Epithelial cell of esophagus (primary cell): Measurements from ENCODE around the gene MCRIP2.

Source experiments
- DNase-seq: peaks from one replicate; pipeline ENCODE4 v3.0.0; 2010; ENCODE audit warnings: low read depth
- H3K4me3 ChIP-seq: 2 replicates; pipeline ENCODE4 v1.5.1; 2011; ENCODE audit warnings: mild to moderate bottlenecking, low read length, control low read depth
- TF ChIP-seq, protein P1 (sequence below): IDR thresholded peaks from 2 replicates; pipeline ENCODE4 v1.5.1; 2011; ENCODE audit warnings: low read depth, mild to moderate bottlenecking, low read length, control low read depth, inconsistent platforms; ENCODE audit not compliant: insufficient read depth; ENCODE audit errors: missing control alignments

The MCRIP2 gene

GRCh38 chr16:671353-672131 is 29.9 kb downstream of the MCRIP2 start:
- DNase-seq: no peak
- TF ChIP-seq, protein P1, sequence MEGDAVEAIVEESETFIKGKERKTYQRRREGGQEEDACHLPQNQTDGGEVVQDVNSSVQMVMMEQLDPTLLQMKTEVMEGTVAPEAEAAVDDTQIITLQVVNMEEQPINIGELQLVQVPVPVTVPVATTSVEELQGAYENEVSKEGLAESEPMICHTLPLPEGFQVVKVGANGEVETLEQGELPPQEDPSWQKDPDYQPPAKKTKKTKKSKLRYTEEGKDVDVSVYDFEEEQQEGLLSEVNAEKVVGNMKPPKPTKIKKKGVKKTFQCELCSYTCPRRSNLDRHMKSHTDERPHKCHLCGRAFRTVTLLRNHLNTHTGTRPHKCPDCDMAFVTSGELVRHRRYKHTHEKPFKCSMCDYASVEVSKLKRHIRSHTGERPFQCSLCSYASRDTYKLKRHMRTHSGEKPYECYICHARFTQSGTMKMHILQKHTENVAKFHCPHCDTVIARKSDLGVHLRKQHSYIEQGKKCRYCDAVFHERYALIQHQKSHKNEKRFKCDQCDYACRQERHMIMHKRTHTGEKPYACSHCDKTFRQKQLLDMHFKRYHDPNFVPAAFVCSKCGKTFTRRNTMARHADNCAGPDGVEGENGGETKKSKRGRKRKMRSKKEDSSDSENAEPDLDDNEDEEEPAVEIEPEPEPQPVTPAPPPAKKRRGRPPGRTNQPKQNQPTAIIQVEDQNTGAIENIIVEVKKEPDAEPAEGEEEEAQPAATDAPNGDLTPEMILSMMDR: no peak
- no peak overlapping the region for H3K4me3 ChIP-seq

DNA sequence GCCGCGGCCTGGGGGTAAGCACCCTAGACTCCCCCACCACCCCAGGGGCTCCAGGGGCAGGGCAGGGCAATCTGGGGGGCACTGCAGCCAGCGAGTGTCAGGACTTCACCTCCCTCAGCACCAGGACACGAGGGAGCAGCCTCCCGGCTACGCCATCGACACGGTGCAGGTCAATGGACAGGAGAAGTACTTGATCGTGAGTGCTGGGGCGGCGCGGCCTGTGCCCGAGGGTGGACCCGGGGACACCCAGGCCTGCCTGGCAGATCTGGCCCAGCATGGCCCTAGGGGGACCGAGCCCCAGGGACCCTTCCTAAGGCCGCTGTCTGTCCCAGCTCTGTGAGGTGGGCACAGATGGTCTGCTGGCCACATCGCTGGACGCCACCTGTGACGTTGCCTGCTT is 30.7 kb downstream of the MCRIP2 start:
- no peak overlapping the region for H3K4me3 ChIP-seq
- no peak for DNase-seq
- TF ChIP-seq, protein P1: no peak

- no peak for DNase-seq
- TF ChIP-seq, protein P1: no peak
- H3K4me3 ChIP-seq: no peak overlapping the region
These were observed 31.2 kb downstream of the MCRIP2 start for GRCh38 chr16:672851-673250.

DNA sequence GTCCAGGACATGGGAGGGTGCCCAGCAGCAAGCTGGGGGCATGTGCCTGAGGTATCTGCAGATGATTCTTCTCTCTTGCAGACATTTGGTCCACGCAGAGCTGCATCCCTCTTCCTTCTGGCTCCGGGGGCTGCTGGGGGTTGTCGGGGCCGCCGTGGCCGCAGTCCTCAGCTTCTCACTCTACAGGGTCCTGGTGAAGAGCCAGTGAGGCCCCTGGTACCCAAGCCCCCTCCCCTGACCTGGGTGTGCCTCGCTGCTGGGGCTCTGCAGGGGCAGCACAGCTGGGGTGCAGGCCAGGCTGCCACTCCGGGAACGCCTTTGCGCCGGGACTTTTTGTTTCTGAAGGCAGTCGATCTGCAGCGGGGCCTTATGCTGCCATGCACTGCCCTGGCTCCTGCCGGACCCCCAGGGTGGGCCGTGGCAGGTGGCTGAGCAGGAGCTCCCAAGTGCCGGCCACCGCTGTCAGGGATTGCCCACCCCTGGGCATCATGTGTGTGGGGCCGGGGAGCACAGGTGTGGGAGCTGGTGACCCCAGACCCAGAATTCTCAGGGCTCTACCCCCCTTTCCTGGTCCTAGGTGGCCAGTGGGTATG is 31.9 kb downstream of the MCRIP2 start:
- no peak overlapping the region for H3K4me3 ChIP-seq
- no peak for DNase-seq
- TF ChIP-seq, protein P1: no peak

DNA sequence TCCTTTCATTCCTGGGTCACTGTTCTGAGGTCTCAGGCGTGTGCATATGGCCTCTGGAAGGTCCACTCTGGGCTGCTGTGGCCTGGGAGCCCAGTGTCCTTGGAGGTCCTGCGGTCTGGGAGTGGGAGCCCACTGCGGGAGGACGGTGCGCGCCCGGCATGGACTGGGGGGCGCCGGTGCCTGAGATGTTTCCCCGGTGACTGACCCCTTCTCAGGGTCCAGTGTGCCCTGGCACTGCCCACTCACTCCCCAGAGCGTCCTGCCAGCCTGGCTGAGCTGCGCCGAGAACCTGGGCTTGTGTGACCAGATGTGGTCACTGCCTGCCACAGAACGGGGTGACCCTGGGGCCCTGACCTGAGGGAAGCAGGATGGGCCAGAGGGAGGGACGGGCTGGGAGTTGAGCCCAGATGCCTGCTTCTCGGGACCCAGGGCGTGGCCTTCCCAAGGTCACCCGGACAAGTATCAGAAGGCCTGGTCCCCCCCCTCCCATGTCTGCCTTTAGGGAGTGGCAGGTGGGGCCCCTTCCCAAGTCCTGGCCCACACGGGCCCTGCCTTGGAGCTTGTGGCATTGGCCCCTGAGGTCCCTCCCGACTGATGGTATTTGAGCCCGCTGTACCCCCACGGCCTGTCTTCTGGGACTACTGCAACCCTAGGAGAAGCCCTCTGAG is 32.7 kb downstream of the MCRIP2 start:
- TF ChIP-seq, protein P1: no peak
- no peak overlapping the region for H3K4me3 ChIP-seq
- DNase-seq: no peak

GRCh38 chr16:674968-675883 is 33.6 kb downstream of the MCRIP2 start, which contains the start of gene RHBDL1:
TSS of gene RHBDL1 (plus strand) at chr16:675671. CDS start at chr16:675791, 120 bp downstream.
- TF ChIP-seq, protein P1: no peak
- peak within 1 kb of the TSS; percentile 31 for H3K4me3 ChIP-seq
- no peak for DNase-seq
